DND-41 (cell line): ENCODE results near the gene RTRAF.

ENCODE experiments used
- EZH2 ChIP-seq: IDR thresholded peaks from 3 replicates; pipeline ENCODE4 v1.6.1; 2012; ENCODE audit warnings: borderline replicate concordance, low read depth, mild to moderate bottlenecking, moderate library complexity, low read length, inconsistent platforms; ENCODE audit not compliant: severe bottlenecking
- TF ChIP-seq, protein P1 (sequence below): IDR thresholded peaks from 2 replicates; pipeline ENCODE4 v1.5.1; 2012; ENCODE audit warnings: borderline replicate concordance, low read length, moderate library complexity, mild to moderate bottlenecking; ENCODE audit not compliant: poor library complexity, severe bottlenecking; ENCODE audit errors: extremely low read depth

- TF ChIP-seq, protein P1, sequence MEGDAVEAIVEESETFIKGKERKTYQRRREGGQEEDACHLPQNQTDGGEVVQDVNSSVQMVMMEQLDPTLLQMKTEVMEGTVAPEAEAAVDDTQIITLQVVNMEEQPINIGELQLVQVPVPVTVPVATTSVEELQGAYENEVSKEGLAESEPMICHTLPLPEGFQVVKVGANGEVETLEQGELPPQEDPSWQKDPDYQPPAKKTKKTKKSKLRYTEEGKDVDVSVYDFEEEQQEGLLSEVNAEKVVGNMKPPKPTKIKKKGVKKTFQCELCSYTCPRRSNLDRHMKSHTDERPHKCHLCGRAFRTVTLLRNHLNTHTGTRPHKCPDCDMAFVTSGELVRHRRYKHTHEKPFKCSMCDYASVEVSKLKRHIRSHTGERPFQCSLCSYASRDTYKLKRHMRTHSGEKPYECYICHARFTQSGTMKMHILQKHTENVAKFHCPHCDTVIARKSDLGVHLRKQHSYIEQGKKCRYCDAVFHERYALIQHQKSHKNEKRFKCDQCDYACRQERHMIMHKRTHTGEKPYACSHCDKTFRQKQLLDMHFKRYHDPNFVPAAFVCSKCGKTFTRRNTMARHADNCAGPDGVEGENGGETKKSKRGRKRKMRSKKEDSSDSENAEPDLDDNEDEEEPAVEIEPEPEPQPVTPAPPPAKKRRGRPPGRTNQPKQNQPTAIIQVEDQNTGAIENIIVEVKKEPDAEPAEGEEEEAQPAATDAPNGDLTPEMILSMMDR = no peak
- no peak for TF ChIP-seq EZH2
These were observed 36.8 kb downstream of the RTRAF start for GRCh38 chr14:52026017-52026660.
